GM11168 (cell line): ENCODE data around the gene SEBOX.
"Not testable (repeated sequence)": the region's sequence is repeated elsewhere in the genome, so short reads cannot be mapped to it uniquely, and the experiment has no call there.

Experiments used
- in situ Hi-C: fragments of 300-500 bp; cut with MboI; formaldehyde crosslinking; loops from one replicate; pipeline ENCODE4 v1.12.0; 2022; ENCODE audit warnings: low sequenced_read_pairs; ENCODE audit not compliant: unreplicated experiment

SEBOX gene

DNA sequence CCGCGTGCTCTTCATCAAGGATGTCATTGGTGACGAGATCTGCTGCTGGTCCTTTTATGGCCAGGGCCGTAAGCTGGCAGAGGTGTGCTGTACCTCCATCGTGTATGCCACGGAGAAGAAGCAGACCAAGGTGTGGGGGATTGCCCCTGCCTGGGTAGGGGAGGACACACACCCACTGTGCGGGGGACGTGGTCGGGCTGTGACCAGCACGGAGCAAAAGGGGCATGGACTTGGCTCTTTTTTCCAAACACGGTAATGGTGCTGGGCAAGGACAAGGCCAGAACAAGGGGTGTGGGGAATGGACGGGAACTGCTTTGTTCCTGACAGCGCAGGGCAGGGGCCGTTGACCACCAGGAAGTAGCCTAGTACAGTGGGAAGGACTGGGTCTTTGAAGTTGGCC, 22.7 kb downstream of the SEBOX start:
- in situ Hi-C loops = no loop called here

- in situ Hi-C loops = no loop called here
Observed at GRCh38 chr17:28341516-28341915, 23.5 kb downstream of the SEBOX start.

GRCh38 chr17:28340374-28340773, 24.6 kb downstream of the SEBOX start:
- in situ Hi-C loops = no loop called here

DNA sequence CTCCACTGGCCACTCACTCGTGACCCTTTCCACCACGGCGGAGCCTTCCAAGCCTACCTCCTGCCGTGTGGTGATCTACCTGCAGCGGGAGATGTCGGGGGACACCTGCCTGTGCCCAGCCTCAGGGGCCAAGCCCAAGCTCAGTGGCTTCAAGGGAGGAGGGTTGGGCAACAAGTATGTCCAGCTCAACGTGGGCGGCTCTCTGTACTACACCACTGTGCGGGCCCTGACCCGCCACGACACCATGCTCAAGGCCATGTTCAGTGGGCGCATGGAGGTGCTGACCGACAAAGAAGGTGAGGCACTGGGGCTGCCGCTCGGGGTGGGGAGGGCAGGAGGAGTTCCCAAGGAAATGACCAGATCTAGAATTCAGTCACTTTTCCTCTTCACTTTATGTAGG, 25.6 kb downstream of the SEBOX start:
- in situ Hi-C loops = no loop called here

- in situ Hi-C loops = not testable (repeated sequence)
Observed at GRCh38 chr17:28338769-28339212, 26.2 kb downstream of the SEBOX start.

DNA sequence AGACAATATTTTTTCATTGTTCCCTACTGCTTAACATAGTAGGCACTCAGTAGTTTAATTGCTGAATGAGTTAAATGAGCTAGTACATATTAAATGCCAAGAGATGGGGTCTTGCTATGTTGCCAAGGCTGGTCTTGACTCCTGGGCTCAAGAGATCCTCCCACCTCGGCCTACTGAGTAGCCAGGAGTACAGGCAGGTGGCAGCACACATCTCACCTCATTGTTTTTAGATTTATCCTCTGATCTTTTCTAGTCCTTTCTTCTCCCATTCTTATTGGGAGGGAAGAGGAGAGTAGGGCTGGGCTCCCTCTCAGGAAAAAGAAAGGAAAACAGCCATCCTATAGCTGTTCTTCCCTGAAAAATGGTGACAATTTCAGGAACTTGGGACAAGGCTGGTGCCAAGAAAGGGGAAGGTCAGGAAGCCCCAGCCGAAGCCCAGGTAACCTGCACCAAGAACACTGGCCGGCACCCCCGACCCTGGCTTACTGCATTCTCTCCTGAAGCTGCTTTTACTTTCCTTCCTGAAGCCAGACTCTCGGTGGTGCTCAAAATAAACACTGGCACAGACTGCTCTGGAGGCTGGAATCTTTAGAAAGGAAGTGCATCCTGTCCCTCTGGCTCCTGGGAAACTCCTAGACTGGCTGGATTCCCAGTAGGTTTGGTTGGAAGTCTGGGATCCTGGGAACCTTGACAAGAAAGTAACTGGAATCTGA, 26.8 kb downstream of the SEBOX start:
- in situ Hi-C loops = no loop called here

DNA sequence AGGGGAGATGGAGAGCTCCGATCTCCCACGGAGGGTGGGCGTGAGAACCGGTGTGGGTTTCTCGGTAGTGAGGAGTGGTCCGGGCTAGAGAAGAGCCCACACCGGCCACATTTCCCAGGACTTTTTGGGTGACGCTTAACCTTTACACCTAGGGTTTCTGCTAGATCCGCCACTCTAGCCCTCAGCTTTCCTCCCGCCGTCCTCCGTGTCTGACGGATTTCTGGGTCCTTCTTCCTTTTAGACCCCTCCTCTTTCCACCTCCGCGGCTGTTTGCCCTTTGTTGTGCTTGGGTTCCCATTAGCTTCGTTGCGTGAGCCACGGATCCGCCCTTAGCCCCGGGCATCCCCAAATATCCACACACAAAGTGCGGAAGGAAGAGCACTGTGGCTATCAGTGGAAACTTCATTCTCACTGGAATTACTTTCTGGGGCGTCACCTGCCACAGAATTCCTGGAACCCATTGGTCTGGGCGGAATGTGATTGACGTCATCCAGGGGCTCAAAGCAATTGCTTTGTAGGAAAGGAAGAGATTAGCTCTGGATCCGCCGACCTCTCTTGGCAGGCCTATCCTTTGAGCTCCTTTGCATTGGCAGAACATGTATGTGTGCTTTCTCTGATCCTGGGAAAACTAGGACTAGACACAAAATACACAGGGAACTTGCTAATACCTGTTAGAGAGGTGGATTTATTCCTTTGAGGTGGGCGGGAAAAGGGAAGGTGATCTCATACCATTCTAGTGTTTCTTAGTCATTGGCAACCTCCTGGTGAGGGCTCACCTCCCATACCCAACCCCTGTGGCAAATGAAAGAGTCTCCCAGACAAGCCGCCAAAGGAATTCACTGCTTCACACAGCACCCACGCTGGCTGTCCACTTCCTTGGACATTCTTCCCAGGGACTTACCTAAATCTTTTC, 28.8 kb downstream of the SEBOX start:
- in situ Hi-C loops = no loop called here

DNA sequence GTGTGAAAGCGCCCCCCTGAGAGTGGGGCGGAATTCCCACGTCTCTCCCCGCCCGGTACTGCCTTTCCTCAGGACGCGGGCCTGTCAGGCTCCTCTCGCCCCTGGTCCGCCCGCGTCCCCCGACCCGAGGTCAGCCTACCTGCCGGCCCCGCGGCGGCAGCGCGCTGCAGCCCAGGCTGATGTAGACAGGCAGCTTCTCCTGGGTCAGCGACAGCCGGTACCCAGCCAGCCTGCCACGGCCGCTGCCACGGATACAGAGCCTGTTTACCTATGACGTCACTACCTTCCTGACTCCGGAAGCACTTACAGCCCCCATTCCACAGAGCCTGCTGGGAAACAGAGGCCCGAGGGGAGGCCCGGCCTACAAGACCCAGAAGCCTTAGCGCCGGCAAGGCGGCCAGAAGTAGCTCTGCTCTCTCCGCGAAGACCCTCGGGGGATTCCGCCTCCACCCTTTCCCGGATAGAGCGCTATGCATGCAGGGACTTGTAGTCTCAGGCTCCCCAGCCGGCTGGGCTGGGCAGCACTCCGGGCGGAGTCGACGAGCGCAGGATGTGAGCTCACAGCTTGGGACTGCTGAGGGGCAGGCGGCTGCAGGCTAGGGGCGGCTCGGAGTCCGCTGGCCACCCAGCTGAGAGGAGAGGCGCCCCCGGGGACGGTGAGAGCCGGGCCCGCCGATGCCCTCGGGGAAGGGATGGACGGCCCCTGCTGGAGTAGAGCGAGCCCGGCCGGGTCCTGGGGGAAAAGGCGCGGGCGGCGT, 29.6 kb downstream of the SEBOX start, which contains the start of the genes IFT20 and TNFAIP1:
Gene IFT20, minus strand, starts transcription at position 272 of the 758 bp plus-strand sequence. CDS start 3,487 bp downstream, outside the sequence.
Gene TNFAIP1, plus strand, starts transcription at position 561 of the 758 bp plus-strand sequence. CDS start 3,761 bp downstream, outside the sequence.
- in situ Hi-C loops = no loop called here

DNA sequence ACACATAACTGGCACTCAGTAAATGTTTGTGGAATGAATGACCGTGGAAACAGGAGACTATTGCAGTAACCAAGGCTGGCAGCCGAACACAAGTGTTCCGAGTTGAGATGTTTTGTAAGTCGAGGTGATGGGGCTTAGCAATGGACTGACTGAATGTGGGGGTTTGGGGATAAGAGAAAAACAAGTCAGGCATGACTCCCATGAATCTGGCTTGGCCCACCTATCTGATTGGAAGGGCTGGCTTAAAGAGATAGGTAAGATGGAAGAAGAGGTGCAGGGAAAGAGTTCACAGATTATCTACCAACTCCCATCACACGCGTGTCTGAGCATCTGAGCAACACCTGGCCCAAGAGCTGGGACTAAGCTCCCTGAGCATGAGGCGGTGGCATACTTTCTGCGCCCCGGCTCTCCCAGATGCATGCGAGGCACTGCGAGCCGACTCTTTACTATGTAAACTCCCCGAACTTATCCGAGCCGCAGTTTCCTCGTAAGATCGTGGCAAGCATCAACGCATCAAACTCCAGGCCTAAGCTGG, 30.3 kb downstream of the SEBOX start:
- in situ Hi-C loops = no loop called here

- in situ Hi-C loops = no loop called here
Observed at GRCh38 chr17:28334171-28334570, 30.8 kb downstream of the SEBOX start.

DNA sequence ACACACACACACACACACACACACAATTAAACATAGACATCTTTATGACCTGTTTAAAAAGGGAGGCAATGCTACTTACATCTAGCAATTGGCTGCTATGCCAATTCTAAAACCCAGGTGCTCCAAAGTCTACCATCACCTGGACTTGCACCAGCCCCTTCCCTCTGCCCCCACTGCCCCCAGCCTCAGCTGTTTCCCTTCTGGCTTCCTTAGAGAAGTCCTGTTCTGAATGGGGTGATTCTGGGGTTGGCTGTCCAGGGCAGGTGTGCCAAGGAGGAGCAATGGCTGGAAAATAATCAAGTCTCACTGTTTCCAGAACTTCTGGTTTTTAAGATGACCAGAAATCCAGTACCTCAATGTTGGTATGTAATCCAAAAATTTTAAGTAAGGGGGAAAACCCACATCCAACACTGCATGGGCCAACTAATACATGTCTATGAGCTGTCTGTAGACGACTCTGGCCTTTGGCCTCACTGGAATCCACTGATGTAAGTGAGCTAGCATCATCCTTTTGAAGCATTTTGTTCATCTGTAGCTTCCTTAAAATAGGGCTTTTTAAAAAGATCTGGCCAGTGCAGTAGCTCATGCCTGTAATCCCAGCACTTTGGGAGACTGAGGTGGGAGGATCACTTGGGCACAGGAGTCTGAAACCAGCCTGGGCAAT, 31.8 kb downstream of the SEBOX start:
- in situ Hi-C loops = no loop called here

DNA sequence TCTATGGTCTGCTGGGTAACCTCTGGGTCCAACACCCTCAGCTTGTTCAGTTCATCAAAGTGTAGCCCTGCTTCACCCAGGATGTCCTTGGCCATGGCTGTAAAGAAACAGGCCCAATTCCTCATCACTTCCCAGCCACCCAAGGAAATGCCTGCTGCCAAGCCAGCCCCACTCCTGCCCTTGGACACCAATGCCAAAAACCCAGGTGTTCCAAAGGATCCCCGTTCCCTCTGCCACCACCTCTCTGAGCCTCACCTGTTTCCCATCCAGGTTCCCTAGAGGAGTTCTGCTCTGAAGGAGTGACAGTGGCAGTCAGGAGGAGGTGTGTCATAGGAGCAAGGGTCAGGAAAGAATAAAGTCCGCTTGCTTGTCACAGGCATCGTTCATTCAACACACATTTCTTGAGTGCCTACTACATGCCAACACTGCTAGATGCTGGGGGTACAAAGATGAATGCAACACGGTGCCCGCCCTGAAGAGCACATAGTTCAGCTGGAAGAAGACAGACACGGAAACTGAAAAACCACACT, 33.0 kb downstream of the SEBOX start:
- in situ Hi-C loops = no loop called here

GRCh38 chr17:28330671-28331070, 34.3 kb downstream of the SEBOX start:
- in situ Hi-C loops = no loop called here

DNA sequence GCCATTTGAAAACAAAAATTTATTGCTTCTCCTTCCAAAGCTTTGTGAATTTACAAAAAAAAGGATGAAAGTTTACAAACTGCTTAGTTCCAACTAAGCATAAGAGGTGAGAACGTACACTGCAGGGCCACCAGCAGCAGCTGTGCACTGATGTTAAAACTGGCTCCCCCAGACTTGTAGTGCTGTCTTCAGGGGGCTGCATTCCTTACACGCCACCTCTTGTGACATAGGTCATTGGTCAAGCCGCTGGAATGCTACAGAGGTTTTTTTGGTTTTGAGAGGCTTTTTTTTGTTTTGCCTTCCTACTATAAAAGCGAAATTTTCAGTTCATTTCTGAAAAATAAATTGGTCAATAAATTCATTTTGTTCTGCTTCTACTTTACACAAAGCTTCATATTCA, 36.7 kb downstream of the SEBOX start:
- in situ Hi-C loops = no loop called here

GRCh38 chr17:28327709-28328108, 37.3 kb downstream of the SEBOX start:
- in situ Hi-C loops = no loop called here

DNA sequence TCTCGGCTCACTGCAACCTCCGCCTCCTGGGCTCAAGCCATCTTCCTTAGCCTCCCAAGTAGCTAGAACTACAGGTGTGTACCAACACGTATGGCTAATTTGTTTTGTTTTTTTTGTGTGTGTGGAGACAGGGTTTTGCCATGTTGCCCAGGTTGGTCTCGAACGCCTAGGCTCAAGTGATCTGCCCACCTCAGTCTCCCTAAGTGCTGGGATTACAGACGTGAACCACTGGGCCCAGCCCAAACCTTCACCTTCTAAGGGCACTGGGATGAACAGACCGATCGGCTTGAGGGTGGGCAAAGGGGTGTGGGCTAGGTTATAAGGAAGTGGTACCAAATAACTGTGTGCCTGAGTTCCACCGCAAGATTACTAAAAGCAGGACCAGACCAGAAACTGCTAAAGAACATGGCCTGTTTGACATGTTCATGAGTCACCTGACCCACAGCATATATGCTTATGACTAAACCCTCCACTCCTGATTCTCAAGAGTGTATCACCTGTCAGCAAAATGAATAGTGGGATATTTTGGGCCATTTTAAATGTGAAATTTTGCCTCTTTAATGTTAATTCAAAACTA, 37.9 kb downstream of the SEBOX start:
- in situ Hi-C loops = no loop called here

DNA sequence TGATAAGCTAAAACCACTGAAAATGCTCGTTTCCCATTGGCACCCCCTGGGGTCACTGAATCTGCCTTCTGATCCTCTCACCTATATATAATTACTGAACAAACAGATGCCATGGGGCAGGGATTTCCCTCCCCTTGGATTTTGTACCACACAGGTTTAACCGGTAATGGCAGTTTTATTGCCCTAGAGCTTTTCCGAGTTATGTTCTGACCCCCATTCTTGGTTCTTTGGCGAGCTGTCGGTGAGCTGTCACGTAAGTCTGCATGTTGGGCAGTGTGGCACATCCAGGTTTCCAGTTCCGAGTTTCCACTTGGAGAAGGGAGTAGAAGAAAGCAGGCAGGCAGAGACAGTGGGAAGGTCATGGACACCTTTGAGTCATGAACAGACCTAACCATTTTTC, 38.9 kb downstream of the SEBOX start:
- in situ Hi-C loops = no loop called here

DNA sequence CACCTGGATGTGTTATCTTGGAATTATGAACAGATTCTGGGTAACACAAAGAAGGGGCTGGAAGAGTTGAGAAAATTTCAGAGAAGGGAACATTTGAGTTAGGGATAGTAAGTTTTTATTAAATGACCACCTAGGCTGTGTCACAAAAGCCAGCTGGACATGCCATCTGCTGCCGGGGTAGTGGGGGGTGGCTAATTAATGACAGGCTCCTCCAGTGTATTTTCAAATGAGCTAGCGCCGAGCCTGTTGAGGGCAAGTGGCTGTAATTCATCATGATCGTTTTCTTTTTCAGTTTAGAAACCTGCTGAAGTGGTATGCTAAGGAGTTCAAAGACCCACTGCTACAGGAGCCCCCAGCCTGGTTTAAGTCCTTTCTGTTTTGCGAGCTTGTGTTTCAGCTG, 39.8 kb downstream of the SEBOX start:
- in situ Hi-C loops = no loop called here

- in situ Hi-C loops = no loop called here
Observed at GRCh38 chr17:28324781-28325180, 40.2 kb downstream of the SEBOX start.
